HepG2 (cell line): ENCODE results near the gene CLDND2. TPM values are rescaled to one million over a fixed set of nuclear protein-coding genes. Genes with fewer than 3 reads are reported as not detected.

Source experiments
- ELF3 ChIP-seq: IDR thresholded peaks from 2 replicates; pipeline ENCODE4 v1.6.1; 2016; ENCODE audit warnings: missing genetic modification reagents, missing compliant biosample characterization
- ERF ChIP-seq: IDR thresholded peaks from 2 replicates; pipeline ENCODE4 v1.6.1; 2018; ENCODE audit warnings: missing biosample characterization, missing genetic modification reagents
- FOSL2 ChIP-seq: sonication (generic); formaldehyde crosslinking; IDR thresholded peaks from 2 replicates; pipeline ENCODE4 v1.4.0; 2020; ENCODE audit warnings: missing genetic modification reagents
- HNRNPLL ChIP-seq: fragments of 200-400 bp; formaldehyde crosslinking; IDR thresholded peaks from 2 replicates; pipeline ENCODE4 v1.6.1; 2017; ENCODE audit warnings: mild to moderate bottlenecking, low read depth, low read length; ENCODE audit not compliant: poor library complexity, severe bottlenecking
- KDM4B ChIP-seq: sonication (generic); formaldehyde crosslinking; IDR thresholded peaks from 2 replicates; pipeline ENCODE4 v1.4.0; 2020; ENCODE audit warnings: missing genetic modification reagents
- NFE2L2 ChIP-seq: fragments of 150-350 bp; IDR thresholded peaks from 2 replicates; pipeline ENCODE4 v1.6.1; 2014; ENCODE audit warnings: low read length
- NFYB ChIP-seq: sonication (generic); formaldehyde crosslinking; IDR thresholded peaks from 2 replicates; pipeline ENCODE4 v1.4.0; 2020; ENCODE audit warnings: missing genetic modification reagents
- POGZ ChIP-seq: sonication (generic); formaldehyde crosslinking; IDR thresholded peaks from 2 replicates; pipeline ENCODE4 v1.4.0; 2020; ENCODE audit warnings: mild to moderate bottlenecking, missing genetic modification reagents
- SAP130 ChIP-seq: IDR thresholded peaks from 2 replicates; pipeline ENCODE4 v1.6.1; 2016; ENCODE audit warnings: low read depth
- SNAI1 ChIP-seq: sonication (generic); formaldehyde crosslinking; IDR thresholded peaks from 2 replicates; pipeline ENCODE4 v1.5.0; 2020; ENCODE audit warnings: mild to moderate bottlenecking, missing genetic modification reagents, borderline replicate concordance
- ZBTB7B ChIP-seq: sonication (generic); formaldehyde crosslinking; IDR thresholded peaks from 2 replicates; pipeline ENCODE4 v1.4.0; 2020; ENCODE audit warnings: missing genetic modification reagents
- ZFP82 ChIP-seq: sonication (generic); formaldehyde crosslinking; IDR thresholded peaks from 2 replicates; pipeline ENCODE4 v1.5.1; 2020; ENCODE audit warnings: mild to moderate bottlenecking, missing genetic modification reagents, borderline replicate concordance
- ZFP90 ChIP-seq: sonication (generic); formaldehyde crosslinking; IDR thresholded peaks from 2 replicates; pipeline ENCODE4 v1.8.0; 2022; ENCODE audit warnings: missing genetic modification reagents, mild to moderate bottlenecking, inconsistent platforms, borderline replicate concordance
- ZFY ChIP-seq: sonication (generic); formaldehyde crosslinking; IDR thresholded peaks from 2 replicates; pipeline ENCODE4 v1.4.0; 2020; ENCODE audit warnings: missing genetic modification reagents
- ZNF10 ChIP-seq: sonication (generic); formaldehyde crosslinking; IDR thresholded peaks from 2 replicates; pipeline ENCODE4 v1.4.0; 2020; ENCODE audit warnings: mild to moderate bottlenecking, low read depth, missing genetic modification reagents, borderline replicate concordance
- ZNF350 ChIP-seq: sonication (generic); formaldehyde crosslinking; IDR thresholded peaks from 2 replicates; pipeline ENCODE4 v1.4.0; 2020; ENCODE audit warnings: mild to moderate bottlenecking, low read depth, missing genetic modification reagents, borderline replicate concordance
- ZNF382 ChIP-seq: sonication (generic); formaldehyde crosslinking; IDR thresholded peaks from 2 replicates; pipeline ENCODE4 v1.5.0; 2020; ENCODE audit warnings: missing genetic modification reagents, mild to moderate bottlenecking, borderline replicate concordance
- ZSCAN20 ChIP-seq: sonication (generic); formaldehyde crosslinking; IDR thresholded peaks from 2 replicates; pipeline ENCODE4 v1.4.0; 2020; ENCODE audit warnings: missing genetic modification reagents, mild to moderate bottlenecking, borderline replicate concordance
- polyA plus RNA-seq, 8 experiments: library from polyadenylated mRNA; depleted of rRNA in 3 of 8; stranded (reverse) in 7 of 8; unstranded in 1 of 8; fragments of >200 nt; fragmentation: Illumina TruSeq in 4 of 8; extraction: Trizol in 4 of 8; gene quantifications; 2 replicates each; pipeline versions ENCODE4 v1.2.1 to v1.2.3, GENCODE V29; 2011 to 2016; ENCODE audit warnings: low read depth in 4 of 8, missing spikeins in 1 of 8, mixed read lengths in 1 of 8; ENCODE audit not compliant: insufficient read depth in 1 of 8
- total RNA-seq, 5 experiments: library from RNA; depleted of rRNA; stranded (reverse); fragments of >200 nt; fragmentation: Illumina TruSeq; extraction: Trizol; gene quantifications; 2 replicates each; pipeline ENCODE4 v1.2.3, GENCODE V29; 2016; ENCODE audit warnings: low read depth in 1 of 5
- TF ChIP-seq, protein P1 (sequence below): sonication (generic); formaldehyde crosslinking; IDR thresholded peaks from 2 replicates; pipeline ENCODE4 v1.5.0; 2020; ENCODE audit warnings: mild to moderate bottlenecking, missing genetic modification reagents, moderate library complexity
- TF ChIP-seq, protein P2 (sequence below): sonication (generic); formaldehyde crosslinking; IDR thresholded peaks from 2 replicates; pipeline ENCODE4; 2020; ENCODE audit warnings: missing genetic modification reagents, mild to moderate bottlenecking, borderline replicate concordance
- TF ChIP-seq, protein P3 (sequence below): sonication (generic); formaldehyde crosslinking; IDR thresholded peaks from 2 replicates; pipeline ENCODE4 v1.5.0; 2020; ENCODE audit warnings: missing genetic modification reagents
- TF ChIP-seq, protein P4 (sequence below): IDR thresholded peaks from 2 replicates; pipeline ENCODE4 v1.6.1; 2016; ENCODE audit warnings: low read depth

CLDND2 gene
- total and polyA plus RNA-seq, 2 of the 13 experiments (the other 11 are each of a cell fraction or from before 2014, with no cell fraction given) = 0.84 to 1.8 TPM

DNA sequence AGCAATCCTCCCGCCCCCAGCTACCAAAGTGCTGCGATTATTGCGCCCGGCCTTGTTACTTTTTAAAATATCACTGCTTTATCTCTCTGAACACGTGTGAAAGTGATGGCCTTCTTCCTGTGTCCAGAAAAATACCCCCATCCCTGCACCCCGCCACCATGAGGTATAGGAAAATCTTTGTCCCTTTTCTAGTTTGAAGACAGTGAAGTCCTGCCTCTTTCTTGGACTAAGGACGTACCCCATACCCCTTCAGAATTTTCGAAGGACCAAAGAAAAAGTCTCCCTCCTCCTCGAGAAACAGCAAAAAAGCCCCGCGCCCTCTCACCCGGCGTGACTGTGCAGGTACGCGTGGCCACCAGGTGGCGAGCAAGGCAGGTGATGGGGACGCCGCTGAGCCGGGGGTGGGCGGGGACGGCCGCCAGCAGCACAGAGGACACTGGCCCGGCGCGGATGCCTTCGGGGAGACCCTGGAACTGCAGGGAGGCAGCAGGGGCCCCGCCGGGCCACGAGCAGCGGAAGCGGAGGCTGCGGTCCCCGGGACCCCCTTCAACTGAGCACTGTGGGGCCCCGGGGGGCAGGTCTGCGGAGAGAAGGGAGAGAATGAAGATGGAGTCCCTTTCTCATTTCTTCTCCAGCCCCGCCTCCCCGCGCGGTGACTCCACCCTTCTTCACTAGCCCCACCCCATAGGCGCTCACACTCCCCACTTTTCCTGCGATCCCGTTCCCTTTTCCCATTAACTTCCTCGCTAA is 30.1 kb downstream of the CLDND2 start (continued):
- TF ChIP-seq, protein P1, sequence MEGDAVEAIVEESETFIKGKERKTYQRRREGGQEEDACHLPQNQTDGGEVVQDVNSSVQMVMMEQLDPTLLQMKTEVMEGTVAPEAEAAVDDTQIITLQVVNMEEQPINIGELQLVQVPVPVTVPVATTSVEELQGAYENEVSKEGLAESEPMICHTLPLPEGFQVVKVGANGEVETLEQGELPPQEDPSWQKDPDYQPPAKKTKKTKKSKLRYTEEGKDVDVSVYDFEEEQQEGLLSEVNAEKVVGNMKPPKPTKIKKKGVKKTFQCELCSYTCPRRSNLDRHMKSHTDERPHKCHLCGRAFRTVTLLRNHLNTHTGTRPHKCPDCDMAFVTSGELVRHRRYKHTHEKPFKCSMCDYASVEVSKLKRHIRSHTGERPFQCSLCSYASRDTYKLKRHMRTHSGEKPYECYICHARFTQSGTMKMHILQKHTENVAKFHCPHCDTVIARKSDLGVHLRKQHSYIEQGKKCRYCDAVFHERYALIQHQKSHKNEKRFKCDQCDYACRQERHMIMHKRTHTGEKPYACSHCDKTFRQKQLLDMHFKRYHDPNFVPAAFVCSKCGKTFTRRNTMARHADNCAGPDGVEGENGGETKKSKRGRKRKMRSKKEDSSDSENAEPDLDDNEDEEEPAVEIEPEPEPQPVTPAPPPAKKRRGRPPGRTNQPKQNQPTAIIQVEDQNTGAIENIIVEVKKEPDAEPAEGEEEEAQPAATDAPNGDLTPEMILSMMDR (CRISPR knock-in tag) = peak; percentile 96
- TF ChIP-seq KDM4B (CRISPR knock-in tag) (0 out of 2 replicates have a peak, but pooled peaks have one; percentile 11), ZFP90 (CRISPR knock-in tag) (no peak), ZBTB7B (CRISPR knock-in tag) (peak; percentile 63), SAP130 (CRISPR knock-in tag) (peak; percentile 69), ZSCAN20 (no peak), HNRNPLL (peak; percentile 42), ERF (CRISPR knock-in tag) (no peak), POGZ (CRISPR knock-in tag) (no peak), SNAI1 (CRISPR knock-in tag) (no peak), FOSL2 (CRISPR knock-in tag) (peak; percentile 45; the same call in 1 of the 2 replicates), NFE2L2 (0 out of 2 replicates have a peak, but pooled peaks have one; percentile 19), ZNF350 (peak; percentile 67; the same call in 1 of the 2 replicates), ELF3 (CRISPR knock-in tag) (no peak), ZFP82 (CRISPR knock-in tag) (no peak), ZFY (0 out of 2 replicates have a peak, but pooled peaks have one; percentile 9), NFYB (no peak), ZNF10 (CRISPR knock-in tag) (no peak), ZNF382 (no peak)
- TF ChIP-seq, protein P2, sequence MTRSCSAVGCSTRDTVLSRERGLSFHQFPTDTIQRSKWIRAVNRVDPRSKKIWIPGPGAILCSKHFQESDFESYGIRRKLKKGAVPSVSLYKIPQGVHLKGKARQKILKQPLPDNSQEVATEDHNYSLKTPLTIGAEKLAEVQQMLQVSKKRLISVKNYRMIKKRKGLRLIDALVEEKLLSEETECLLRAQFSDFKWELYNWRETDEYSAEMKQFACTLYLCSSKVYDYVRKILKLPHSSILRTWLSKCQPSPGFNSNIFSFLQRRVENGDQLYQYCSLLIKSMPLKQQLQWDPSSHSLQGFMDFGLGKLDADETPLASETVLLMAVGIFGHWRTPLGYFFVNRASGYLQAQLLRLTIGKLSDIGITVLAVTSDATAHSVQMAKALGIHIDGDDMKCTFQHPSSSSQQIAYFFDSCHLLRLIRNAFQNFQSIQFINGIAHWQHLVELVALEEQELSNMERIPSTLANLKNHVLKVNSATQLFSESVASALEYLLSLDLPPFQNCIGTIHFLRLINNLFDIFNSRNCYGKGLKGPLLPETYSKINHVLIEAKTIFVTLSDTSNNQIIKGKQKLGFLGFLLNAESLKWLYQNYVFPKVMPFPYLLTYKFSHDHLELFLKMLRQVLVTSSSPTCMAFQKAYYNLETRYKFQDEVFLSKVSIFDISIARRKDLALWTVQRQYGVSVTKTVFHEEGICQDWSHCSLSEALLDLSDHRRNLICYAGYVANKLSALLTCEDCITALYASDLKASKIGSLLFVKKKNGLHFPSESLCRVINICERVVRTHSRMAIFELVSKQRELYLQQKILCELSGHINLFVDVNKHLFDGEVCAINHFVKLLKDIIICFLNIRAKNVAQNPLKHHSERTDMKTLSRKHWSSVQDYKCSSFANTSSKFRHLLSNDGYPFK (CRISPR knock-in tag) = peak; percentile 20; the same call in 1 of the 2 replicates
- TF ChIP-seq, protein P3, sequence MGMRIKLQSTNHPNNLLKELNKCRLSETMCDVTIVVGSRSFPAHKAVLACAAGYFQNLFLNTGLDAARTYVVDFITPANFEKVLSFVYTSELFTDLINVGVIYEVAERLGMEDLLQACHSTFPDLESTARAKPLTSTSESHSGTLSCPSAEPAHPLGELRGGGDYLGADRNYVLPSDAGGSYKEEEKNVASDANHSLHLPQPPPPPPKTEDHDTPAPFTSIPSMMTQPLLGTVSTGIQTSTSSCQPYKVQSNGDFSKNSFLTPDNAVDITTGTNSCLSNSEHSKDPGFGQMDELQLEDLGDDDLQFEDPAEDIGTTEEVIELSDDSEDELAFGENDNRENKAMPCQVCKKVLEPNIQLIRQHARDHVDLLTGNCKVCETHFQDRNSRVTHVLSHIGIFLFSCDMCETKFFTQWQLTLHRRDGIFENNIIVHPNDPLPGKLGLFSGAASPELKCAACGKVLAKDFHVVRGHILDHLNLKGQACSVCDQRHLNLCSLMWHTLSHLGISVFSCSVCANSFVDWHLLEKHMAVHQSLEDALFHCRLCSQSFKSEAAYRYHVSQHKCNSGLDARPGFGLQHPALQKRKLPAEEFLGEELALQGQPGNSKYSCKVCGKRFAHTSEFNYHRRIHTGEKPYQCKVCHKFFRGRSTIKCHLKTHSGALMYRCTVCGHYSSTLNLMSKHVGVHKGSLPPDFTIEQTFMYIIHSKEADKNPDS (CRISPR knock-in tag) = no peak
- TF ChIP-seq, protein P4, sequence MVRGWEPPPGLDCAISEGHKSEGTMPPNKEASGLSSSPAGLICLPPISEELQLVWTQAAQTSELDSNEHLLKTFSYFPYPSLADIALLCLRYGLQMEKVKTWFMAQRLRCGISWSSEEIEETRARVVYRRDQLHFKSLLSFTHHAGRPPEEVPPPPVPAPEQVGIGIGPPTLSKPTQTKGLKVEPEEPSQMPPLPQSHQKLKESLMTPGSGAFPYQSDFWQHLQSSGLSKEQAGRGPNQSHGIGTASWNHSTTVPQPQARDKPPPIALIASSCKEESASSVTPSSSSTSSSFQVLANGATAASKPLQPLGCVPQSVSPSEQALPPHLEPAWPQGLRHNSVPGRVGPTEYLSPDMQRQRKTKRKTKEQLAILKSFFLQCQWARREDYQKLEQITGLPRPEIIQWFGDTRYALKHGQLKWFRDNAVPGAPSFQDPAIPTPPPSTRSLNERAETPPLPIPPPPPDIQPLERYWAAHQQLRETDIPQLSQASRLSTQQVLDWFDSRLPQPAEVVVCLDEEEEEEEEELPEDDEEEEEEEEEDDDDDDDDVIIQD (CRISPR knock-in tag) = no peak
